Effector CD4-positive, alpha-beta T cell (primary cell): Measurements from ENCODE around the gene PADI2.

ENCODE experiments used
- DNase-seq: peaks from one replicate; pipeline ENCODE4 v3.0.0-alpha.2; 2020

PADI2 gene

DNA sequence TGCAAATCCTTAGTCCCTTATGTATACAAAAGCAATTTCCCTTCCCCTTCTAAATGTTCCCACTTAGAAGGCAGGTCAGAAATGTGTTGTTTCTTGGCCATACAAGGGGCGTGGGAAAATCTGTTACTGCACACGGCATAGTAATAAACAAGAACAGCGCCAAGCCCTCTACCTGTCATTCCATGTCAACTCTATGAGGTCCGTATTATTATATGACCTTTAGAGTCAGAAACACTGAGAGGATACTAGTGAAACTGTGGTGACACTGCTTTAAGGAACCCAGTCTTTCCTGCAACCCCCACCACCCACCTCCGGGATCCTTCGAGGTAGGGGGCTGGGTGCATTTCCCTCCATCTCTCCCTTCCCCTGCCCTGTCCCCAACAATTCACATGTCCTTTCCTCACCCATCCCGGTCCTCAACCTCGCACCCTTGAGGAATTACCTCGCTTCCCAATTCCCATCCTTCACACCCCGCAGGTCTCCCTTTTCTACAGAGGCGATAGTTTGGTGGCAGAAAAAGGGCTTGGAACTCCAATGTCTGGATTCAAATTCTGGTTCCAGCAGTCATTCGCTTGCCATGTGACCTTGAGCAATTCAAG is 66.1 kb downstream of the PADI2 start:
- no peak for DNase-seq

DNA sequence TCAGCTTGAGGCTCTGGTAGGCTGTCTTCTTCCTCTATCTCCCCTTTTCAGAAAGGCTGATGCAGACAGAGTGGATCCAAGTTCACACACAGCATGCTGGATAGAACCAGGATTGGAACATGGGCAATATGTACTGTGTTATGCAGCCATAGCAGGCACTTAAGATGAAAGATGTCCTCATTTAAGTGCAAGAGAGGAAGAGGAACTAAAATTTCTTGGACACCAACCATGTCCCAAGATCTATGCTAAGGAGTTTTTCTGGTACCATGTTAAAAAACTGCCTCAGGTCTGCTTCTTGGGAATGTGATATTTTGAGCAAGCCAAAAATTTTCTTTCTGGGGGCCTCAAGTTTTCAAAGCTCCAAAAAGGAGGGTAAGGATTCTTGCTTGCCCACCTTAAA is 66.6 kb downstream of the PADI2 start:
- DNase-seq = no peak

DNA sequence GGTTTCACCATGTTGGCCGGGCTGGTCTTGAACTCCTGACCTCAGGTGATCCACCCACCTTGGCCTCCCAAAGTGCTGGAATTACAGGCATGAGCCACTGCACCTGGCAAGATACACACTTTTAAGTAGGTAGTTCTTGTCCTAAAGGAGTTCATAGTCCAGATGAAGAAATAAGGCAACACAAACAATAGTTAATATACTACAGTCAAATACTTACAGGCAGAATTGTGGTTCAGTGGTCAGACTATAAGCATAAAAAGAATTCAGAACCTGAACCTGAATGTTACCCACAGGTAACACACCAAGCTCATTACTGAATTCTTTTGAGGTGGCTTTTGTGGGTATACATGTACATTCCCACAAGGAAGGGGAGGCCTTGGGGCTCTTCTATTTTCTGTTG is 67.2 kb downstream of the PADI2 start:
- no peak for DNase-seq

DNA sequence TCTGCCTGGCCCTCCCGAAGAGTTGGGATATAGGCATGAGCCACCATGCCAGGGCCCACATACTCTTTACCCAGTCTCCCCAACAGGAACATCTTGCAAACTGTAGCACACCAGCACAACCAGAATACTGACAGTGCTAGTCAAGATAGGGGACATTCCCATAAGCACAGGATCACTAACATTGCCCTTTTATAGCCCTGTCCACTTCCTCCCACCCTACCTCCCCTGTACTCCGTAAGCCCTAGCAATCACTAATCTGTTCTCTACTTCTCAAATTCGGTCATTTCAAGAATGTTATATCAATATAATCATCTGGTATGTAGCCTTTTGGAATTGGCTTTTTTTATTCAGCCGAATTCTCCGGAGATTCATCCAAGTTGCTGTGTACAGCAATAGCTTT is 71.3 kb downstream of the PADI2 start:
- DNase-seq = no peak

DNA sequence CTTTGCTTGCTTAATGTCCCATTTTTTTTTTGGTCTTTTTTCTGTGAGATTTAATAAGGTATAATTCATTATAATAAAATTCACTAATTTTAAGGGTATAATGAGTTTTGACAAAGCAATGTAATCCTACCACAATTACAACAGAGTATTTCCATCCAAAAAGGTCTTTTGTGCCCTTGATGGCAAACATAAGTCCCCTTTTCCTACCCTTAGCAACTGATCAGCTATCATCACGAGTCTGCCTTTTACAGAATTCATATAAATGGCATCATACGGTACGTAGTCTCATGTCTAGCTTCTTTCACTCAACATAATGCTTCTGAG is 73.0 kb downstream of the PADI2 start:
- DNase-seq = no peak

DNA sequence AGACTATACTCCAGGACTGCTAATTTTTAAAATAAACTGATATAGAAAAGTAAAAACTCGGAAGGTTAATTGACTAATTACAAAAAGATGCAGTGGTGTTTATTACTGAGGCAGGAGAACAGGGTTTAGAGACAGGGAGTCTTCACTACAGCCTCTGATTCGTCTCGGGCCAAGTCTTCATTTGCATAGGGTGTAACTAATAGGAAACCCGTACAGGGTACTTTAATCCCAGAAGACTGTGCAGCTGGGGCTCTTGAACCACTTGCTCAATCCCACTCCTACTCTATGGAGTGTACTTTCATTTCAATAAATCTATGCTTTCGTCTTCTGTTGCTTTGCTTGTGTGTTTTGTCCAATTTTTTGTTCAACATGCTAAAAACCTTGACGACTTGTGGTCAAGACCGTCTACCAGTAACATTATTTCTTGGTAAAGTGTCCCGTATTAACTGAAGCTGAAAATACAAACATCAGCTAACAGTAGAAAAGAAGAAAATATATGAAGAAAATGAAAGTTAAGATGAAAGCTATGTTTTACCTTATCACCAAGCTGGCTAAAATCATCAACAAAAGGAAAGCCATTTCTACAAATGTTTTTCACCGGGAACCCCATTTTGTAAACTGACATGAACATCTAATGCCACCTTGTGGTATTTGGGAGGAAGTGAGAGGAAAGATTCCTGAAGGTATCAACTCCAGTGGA is 73.5 kb downstream of the PADI2 start:
- no peak for DNase-seq

DNA sequence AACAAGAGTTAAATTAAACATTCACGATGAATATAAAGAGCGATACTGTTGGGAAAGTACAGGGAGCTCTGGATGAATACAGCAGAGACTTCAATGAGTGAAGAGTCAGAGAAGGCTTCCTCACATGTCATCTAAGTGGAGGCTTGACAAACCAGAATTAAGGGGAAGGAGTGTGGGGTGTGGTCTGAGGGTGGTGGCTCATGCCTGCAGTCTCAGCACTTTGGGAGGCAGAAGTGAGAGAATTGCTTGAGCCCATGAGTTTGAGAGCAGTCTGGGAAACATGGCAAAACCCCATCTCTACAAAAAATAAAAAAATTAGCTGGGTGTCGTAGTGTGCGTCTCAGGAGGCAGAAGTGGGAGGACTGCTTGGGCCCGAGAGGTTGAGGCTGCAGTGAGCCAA is 74.1 kb downstream of the PADI2 start:
- no peak for DNase-seq

DNA sequence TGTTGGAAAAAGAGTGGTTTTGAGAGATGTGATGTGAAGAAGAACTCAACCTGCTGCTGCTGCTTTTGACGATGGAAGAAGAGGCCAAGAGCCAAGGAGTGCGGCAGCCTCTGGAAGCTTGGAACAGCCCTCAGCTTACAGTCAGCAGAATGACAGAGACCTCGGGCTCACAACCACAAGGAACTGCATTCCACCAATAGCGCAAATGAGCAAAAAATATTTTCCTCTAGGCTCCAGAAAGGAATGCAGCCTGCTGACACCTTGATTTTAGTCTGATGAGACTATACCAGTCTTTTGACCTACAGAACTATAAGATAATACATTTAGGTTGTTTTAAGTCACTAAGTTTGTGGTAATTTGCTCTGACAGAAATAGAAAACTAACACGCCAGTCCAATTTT is 75.6 kb downstream of the PADI2 start:
- no peak for DNase-seq

DNA sequence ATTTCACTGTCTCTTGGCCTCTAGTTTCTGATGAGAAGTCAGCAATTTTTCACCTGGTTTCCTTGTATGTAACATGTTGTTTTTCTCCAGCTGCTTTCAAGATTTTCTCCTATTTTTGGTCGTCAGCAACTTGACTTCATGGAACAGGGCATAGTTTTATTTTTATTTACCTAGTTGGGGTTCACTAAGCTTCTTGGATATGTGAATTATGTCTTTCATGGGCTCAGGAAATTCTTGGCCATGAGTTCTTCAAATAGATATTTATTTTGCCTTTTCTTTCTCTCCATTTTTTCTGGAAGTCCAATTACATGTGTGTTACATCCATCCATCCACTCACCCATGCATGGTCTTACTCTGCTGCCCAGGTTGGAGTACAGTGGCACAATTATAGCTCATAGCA is 79.1 kb downstream of the PADI2 start:
- DNase-seq = no peak

DNA sequence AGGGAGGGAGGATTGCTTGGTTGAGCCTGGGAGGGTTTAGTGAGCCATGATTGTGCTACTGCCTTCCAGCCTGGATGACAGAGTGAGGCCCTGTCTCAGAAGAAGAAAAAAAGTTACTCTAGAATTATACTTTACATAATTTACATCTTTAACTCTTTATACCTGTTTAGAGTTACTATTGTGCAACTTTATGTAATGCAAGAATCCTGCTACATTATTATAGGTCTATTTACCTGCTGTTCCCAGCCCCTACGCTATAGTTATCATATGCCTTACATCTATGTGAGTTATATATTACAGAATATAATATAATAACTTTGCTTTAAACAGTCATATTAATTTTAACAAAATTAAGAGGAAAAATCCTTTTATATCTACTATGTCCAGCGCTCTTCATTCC is 79.7 kb downstream of the PADI2 start:
- DNase-seq = no peak

DNA sequence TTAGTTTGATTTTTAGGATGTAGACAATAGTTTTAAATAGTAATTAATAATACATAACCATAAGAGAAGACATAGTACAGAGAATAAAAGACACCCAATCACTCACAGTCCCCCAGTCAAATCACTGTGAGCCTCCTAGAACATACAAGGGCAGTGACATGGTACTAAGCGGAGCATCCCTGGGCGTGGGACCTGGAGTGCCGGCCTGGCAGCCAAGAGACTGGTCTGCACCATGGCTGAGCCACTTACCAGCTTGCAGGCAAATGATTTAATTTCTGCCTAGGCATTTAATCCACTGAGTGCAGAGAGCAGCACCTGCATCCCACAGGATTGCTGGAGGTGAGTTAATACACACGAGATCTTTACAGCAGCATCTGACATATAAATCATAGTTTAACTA is 85.8 kb downstream of the PADI2 start:
- DNase-seq = no peak

DNA sequence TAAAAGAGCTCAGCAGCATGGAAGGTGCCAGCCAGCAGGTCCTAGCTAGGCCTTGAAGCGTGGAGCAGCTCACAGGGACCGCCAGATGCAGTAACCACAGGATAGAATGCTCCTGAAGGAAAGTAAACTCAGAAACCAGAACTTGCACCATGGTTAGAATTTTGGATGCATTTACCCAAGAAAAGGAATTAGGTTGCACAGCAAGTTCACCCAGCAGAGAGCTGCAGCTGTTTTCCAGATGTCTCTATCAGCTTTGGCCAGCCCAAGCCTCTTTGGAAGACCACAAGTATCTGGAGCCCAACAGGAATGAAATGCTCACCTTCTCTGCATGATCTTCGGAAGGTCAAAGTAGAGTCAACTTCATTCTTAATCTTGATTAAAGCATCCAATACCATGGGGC is 86.5 kb downstream of the PADI2 start:
- DNase-seq = no peak

DNA sequence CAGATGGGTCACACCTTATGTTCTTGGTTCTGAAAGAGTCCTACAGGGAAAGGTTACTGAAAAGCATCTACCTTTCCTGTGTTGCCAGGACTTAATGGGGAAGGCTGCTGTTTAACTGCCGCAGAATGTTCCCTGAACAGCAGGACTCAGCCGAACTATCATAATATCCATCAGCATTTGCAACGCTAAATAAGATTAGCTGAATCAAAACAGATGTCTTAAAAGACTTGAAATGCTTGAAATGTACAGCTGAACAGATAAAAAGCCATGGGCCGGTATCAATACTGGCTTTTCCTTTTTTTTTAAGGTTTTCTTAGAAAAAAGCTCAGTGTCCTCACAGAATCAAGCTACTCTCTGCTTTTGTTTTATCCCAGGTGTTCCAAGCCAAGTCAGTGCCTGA is 87.8 kb downstream of the PADI2 start:
- no peak for DNase-seq

DNA sequence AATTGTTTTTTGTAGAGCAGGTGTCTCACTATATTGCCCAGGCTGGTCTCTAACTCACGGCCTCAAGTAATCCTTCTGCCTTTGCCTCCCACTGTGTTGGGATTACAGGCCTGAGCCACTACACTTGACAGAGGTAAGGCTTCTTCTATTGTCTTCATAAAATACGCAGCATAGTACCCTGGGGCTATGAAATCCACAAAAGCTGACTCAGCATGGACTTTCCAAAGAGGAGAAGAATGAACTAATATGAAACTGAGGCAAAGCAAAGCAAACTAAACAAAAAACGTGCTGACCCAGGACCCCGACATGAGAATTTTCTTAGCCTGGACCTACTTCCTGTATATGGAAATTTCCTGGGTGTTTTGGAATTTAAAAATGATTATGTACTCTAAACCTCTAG is 89.0 kb downstream of the PADI2 start:
- no peak for DNase-seq

DNA sequence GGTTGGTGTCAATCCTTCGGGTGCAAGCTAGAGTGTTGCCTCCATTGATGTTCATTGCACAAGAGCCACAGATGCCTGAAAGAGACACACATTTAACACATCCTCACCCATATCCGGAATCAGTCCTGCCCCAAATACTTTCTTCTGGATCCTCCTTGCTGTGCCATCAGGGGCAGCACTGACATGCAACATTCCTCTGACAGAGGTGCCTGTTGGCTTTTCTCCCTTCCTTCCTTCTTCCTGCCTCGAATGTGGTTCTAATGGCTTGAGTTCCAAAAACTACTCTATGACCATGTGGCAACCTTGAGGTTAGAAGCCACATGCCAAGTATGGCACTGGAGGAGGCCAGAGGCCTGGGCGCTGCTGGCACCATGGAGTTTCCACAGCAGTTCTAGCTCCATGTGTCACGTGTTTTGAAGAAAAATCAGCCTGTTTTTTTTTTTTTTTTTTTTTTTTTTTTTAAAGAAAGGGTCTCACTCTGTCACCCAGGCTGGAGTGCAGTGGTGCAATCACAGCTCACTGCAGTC is 90.5 kb downstream of the PADI2 start:
- DNase-seq = no peak

DNA sequence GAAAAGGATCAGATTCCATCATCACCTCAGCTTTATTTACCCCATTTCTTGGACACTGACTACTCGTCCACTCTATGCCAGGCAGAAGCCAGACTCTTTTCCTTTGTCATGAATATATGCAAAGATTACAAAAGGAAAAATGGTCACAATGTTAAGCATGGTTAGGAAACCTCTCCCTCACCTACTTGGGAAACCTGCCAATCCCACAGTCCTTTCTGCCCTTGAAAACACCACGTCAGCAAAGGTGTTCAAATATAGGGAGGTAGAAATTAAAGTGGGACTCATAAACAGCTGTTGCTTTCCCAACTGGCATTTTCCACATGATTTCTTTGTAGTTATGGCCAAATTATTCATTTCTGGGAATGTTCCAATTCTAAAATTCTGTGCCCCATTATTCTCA is 91.4 kb downstream of the PADI2 start:
- DNase-seq = no peak

DNA sequence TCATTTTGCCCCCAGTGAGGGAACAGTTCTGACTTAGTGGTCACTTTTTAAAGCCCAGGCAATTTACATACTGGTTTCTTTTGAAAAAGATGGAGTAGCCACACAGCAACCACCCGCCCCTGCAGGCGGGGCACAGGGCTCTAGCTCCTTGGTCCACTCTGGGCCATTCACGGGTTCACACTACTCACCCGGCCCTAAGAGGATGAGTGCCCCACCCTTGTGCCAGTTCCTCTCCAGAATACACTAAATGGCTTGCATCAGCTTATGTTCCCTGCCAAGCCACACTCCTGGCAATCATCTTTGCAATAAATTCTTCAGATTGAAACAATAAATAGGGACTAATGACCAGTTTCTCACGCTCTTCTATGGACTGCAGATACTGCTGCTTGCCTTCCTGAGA is 91.8 kb downstream of the PADI2 start:
- DNase-seq = no peak

DNA sequence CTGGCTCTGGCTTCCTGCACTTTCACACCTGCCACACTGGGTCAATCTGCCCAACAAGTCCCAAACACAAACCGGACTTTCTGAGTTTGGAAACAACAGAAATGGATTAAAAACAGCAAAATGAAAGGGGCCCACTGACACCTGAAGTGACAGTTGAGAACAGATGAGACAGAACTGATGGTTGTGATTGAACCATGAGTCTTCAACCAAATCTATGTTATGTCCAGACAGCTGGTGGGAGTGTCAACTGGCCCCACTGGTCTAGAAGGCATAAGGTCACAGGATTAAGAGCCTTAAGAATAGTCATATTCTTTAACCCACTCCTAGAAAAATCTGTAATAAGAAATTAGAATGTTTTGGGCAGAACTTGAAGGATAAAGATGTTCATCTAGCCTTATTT is 94.5 kb downstream of the PADI2 start:
- DNase-seq = no peak

DNA sequence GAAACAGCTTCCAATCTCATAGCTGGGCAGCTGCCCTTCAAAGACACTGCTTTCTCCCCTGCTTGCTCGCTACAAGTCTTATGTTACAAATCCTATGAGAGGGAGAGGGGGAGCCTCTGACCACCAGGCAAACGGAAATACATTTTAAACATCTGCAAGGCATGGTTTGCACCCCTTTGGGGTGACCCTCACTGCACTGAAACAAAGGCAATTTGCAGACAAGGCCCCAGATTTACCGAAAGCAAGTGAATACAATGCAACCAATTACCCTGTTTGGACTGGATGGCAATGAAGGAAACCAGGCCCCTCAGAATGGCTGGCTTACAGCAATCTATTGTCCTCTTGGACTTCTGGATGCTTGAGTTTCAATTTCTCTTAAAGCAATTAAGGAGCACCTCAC is 95.7 kb downstream of the PADI2 start:
- DNase-seq = no peak

DNA sequence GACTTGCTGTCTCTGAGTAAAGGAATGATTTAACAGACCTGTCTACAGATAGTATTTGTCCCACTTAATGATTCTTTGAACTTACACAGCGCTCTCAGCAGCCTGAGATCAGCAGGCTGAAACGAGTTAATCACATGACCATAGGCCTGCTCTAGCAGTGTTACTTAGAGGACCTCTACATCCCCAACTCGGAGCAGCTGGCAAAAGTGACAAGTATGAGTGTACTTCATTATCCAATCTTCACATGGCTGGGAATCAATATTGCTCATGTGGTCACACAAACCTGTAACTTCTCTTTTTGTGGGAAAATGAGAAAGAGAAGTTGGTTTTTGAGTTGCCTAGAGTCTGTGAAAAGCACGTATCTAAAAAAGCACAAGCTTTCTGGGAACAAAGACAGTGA is 96.1 kb downstream of the PADI2 start:
- DNase-seq = no peak

DNA sequence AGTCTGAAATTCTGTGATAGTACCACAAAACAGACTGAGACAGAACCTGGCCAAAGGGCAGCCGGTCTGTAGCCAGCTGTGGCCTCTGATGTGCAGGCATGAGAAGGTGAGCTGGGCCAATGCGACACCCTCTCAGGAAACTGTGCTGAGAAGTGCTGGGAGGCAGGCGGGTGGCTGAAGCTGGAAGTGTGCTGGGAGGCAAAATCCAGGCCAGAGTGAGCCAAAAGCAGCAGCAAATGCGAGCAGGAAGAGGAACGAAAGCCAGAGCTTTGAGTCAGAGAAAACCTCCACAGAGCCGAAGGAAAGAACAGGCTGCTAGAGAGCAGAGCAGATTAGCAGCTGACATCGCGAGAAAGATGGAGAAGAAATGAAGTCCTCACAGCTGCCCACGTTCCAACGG is 97.4 kb downstream of the PADI2 start:
- no peak for DNase-seq

DNA sequence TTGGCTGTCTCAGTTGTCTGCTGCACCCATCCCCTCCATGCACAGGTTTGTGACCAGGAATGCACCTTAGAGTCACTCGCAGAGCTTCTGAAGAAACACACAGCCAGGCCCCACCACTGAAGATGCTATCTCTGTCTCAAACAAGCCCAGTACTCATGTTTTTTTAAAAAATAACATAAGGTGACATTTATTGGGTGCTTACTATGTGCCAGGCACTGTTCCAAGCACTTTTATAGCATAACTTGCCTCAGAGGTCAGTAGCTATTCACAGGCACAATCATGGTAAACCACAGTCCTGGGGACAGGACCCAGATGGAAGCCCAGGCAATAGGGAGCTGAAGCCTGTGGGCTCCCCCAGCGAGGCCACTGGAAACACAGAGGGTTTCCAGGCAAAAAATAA is 98.7 kb downstream of the PADI2 start:
- no peak for DNase-seq

DNA sequence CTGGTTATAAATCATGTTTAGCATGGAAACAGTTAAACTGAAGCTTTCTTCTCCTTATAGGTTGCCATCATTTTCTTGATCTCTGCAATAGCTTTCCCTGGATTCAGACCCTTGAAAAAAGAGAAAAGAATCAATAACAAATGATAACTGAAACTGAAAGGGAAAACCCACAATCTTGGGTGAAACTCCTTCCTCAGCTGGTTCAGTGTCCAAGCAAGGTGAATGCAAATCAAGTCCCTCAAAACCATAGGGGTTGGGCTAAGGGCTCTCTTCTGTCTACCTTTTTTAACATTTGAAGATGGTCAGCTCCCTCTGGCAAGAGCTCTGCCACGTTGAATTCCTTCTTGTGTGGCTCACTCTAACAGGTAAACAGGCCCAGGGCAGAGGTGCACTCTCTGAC is 100.4 kb downstream of the PADI2 start:
- DNase-seq = no peak

DNA sequence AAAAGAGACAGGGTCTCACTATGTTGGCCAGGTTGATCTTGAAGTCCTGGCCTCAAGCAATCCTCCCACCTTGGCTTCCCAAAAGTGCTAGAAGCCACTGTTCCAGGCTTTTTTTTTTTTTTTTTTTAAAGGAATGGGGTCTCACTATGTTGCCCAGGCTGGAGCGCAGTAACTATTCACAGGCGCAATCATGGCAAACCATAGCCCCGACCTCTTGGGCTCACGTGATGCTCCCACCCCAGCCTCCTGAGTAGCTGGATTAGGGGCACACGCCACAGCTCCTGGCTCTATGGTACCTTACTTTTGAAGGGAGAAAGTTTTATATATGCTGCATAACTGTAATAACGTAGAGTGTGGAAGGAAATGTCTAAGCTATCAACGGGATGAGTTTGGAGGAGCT is 101.8 kb downstream of the PADI2 start:
- DNase-seq = no peak
